Spinal cord (tissue), 10 donors: Measurements from ENCODE around the gene RPL13A. TPM values are rescaled to one million over a fixed set of nuclear protein-coding genes. Genes with fewer than 3 reads are reported as not detected.

Source experiments
- DNase-seq, 6 donors: peaks; one replicate each; pipeline versions ENCODE4 v3.0.0 to v3.0.0-alpha.2; 2013 to 2015; ENCODE audit warnings: low spot score in 6 of 6, low read depth in 4 of 6
- H3K27ac ChIP-seq: one replicate; pipeline ENCODE4 v1.5.1; 2013; ENCODE audit warnings: low read depth, low read length, control low read depth
- H3K27me3 ChIP-seq: one replicate; pipeline ENCODE4 v1.6.1; 2013; ENCODE audit warnings: low read length; ENCODE audit not compliant: control insufficient read depth, insufficient read depth
- H3K36me3 ChIP-seq: one replicate; pipeline ENCODE4 v1.6.1; 2013; ENCODE audit warnings: low read length; ENCODE audit not compliant: control insufficient read depth, insufficient read depth
- H3K4me1 ChIP-seq: one replicate; pipeline ENCODE4 v1.6.1; 2013; ENCODE audit warnings: low read length; ENCODE audit not compliant: control insufficient read depth, insufficient read depth
- H3K4me3 ChIP-seq: one replicate; pipeline ENCODE4 v1.5.1; 2013; ENCODE audit warnings: low read depth, low read length, control low read depth
- H3K9me3 ChIP-seq: one replicate; pipeline ENCODE4 v1.6.1; 2013; ENCODE audit warnings: low read length; ENCODE audit not compliant: control insufficient read depth, insufficient read depth
- WGBS: methylation state at CpG from one replicate; pipeline ENCODE4 v1.1.5; 2013; ENCODE audit warnings: missing lambda C conversion rate; ENCODE audit not compliant: insufficient coverage; 5-methylcytosine and 5-hydroxymethylcytosine counted together
- polyA plus RNA-seq, 2 donors: library from polyadenylated mRNA; unstranded; fragments of 120-200 nt; gene quantifications; one replicate each; pipeline ENCODE4 v1.2.1, GENCODE V29; 2013; ENCODE audit not compliant: insufficient read length in 2 of 2
- total RNA-seq, 2 donors: library from RNA; depleted of rRNA in 1 of 2; stranded (reverse); fragments of 120-200 nt in 1 of 2; fragments of >200 nt in 1 of 2; gene quantifications; one replicate each; pipeline versions ENCODE4 v1.2.3 to v1.2.4, GENCODE V29; 2013 to 2014
- donor health status: healthy.

RPL13A gene
- total and polyA plus RNA-seq, 4 donors, result 1,320 to 2,994 (median 2,002) TPM

DNA sequence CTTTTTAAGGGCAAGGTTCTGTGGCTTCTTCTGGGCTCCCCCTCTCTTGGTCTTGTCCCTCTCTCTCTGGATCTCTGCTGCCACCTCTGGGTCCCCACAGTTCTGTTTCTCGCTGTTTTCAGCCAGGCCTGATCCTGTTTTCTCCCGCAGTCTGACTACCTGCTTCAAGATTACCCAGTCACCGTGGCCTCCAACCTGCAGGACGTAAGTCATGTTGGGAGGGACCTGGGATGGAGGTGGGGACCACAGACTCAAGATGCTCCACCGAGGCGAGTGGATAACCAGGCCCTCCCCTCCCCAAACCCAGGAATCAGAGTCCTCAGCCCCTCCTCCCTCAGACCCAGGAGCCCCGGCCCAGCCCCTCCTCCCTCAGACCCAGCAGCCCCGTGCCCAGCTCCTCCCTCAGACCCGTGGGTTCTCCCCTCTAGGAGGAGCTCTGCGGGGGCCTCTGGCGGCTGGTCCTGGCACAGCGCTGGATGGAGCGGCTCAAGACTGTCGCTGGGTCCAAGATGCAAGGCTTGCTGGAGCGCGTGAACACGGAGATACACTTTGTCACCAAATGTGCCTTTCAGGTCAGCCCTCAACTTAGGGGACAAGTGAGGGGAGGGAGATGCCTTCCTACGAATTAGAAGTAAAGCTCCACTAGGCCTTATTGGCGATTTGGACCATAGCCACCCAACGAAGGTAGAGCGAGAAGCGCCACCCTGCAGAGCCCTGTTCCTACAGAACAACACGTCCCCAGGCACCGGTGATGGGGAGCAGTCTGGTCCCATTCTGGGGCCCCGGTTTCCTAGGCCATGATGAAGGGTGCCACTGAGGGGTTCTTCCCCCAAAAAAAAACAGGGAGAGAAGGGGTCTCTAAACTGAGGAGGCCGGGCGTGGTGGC lies 11.2 kb upstream of the RPL13A start:
- Histone ChIP-seq H3K4me1 (peaks cover 27% of the 10 kb centered on the region), H3K4me3 (no peak overlapping the region), H3K27ac (no peak overlapping the region), H3K36me3 (peaks cover 3% of the 10 kb centered on the region), H3K27me3 (peaks cover 2% of the 10 kb centered on the region), H3K9me3 (no peaks in the 10 kb centered on the region)
- 36% methylated on average over 21 of the region's 27 CpGs for WGBS
- DNase-seq, result peak in 2 of 6 donors; percentile 71 to 72

DNA sequence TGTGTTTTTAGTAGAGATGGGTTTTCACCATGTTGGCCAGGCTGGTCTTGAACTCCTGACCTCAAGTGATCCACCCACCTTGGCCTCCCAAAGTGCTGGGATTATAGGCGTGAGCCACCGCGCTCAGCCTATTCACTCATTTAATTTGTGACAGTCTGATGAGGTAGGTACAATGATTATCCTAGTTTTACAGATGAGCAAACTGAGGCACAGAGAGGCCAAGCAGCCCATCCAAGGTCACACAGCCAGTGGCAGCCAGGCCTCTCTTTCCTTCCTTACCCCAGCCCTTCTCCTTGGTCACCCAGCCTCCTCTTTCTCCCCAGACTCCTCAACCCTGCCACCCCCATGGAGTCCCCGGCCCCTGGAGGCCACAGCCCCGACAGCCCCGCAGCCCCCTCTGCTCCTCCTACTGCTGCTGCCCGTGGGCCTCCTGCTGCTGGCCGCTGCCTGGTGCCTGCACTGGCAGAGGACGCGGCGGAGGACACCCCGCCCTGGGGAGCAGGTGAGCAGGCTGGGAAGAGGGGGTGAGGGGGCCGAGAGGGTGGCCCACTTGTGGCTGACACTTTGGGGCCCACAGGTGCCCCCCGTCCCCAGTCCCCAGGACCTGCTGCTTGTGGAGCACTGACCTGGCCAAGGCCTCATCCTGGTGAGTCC lies 7.3 kb upstream of the RPL13A start:
- 91% methylated on average over 11 of the region's 14 CpGs for WGBS
- H3K9me3 ChIP-seq, result no peaks in the 10 kb centered on the region

DNA sequence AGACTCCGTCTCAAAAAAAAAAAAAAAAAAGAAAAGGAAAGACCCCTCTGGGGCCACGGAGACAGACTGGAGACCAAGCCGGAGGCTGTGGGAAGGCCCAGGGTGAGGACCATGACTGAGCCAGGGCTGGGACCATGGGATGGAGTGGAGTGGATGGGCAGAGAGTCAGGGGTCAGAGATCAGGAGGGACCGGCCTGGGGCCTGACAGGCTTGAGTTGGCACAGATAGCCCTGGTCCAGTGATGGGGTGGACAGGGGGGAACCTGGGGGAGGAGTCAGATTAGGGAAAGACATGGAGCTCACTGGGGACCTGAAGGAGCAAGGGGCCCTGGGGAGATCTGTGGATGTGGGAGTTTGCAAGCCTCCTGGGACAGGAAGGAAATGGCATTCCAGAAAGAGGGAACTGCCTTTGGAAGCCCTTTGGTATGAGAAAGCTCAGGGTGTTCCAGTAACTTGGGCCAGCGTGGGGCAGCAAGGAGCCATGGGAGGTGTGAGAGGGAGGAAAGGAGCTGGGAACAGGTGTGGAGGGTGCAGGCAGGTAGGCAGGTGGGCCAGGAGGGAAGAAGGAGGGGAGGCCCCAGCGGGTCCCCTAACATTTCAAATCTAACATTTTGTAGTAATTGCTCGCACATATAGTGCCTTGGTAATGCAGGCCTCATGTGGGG lies 6.3 kb upstream of the RPL13A start:
- Histone ChIP-seq H3K4me3 (no peak overlapping the region), H3K9me3 (no peaks in the 10 kb centered on the region), H3K27ac (no peak overlapping the region), H3K4me1 (peaks cover 11% of the 10 kb centered on the region), H3K27me3 (no peaks in the 10 kb centered on the region), H3K36me3 (peaks cover 6% of the 10 kb centered on the region)
- WGBS, result 81% methylated on average over 5 of the region's 7 CpGs
- DNase-seq, result no peak

More for the DNA sequence above, 7.3 kb upstream of the RPL13A start:
- no peak for DNase-seq
- no peak overlapping the region for H3K4me3 ChIP-seq
- H3K36me3 ChIP-seq, result peaks cover 6% of the 10 kb centered on the region
- H3K27ac ChIP-seq, result no peak overlapping the region
- peaks cover 13% of the 10 kb centered on the region for H3K4me1 ChIP-seq
- no peaks in the 10 kb centered on the region for H3K27me3 ChIP-seq

DNA sequence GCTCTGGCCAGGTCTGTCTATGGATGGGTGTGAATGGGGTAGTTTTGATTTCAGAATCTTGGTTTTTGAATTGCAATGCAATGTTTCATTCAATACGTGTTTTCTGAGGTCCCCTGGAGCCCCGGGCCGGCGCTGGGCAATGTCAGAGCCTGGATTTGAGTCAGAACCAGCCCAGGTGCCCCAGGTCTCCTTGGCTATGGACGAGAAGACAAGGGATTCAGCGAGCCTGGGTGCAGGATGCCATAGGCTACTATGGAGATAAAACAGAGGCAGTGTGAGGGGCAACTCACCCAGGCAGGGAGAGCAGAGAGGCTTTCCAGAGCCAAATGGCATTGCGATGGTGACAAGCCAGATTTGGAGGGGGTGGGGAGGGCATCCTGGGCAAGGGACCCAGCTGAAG lies 1.2 kb upstream of the RPL13A start:
- 91% methylated on average over 7 of the region's 7 CpGs for WGBS
- H3K27ac ChIP-seq, result no peak overlapping the region
- no peaks in the 10 kb centered on the region for H3K27me3 ChIP-seq
- H3K4me1 ChIP-seq, result peaks cover 33% of the 10 kb centered on the region
- H3K36me3 ChIP-seq, result peaks cover 23% of the 10 kb centered on the region
- no peak overlapping the region for H3K4me3 ChIP-seq
- H3K9me3 ChIP-seq, result no peaks in the 10 kb centered on the region
- DNase-seq, result no peak

DNA sequence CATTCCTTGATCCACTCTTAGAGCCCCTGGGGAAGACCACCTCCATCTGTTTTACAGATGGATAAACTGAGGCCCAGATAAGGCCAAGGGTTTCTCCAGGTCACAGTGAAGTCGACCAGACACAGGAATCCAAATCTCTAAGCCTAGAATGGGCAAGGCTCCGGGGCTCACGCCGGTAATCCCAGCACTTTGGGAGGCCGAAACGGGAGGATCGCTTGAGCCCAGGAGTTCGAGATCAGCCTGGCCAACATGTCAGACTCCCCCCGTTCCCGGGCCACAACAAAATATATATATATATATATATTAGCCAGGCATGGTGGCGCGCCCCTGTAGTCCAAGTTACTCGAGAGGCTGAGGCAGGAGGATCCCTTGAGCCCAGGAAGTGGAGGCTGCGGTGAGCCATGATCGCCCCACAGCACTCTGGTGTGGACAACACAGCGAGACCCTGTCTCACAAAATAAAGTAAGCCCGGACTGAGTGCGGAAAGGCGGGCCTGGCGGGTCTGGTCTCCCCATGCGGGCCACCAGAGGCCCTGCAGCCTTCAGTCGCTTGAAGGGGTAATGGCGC lies 615 bp upstream of the RPL13A start:
- Histone ChIP-seq H3K27me3 (no peaks in the 10 kb centered on the region), H3K27ac (peak overlapping the region; percentile 89), H3K4me3 (peak overlapping the region; percentile 100), H3K4me1 (peaks cover 33% of the 10 kb centered on the region), H3K36me3 (peaks cover 26% of the 10 kb centered on the region), H3K9me3 (no peaks in the 10 kb centered on the region)
- 52% methylated on average over 16 of the region's 23 CpGs for WGBS
- DNase-seq, result no peak

DNA sequence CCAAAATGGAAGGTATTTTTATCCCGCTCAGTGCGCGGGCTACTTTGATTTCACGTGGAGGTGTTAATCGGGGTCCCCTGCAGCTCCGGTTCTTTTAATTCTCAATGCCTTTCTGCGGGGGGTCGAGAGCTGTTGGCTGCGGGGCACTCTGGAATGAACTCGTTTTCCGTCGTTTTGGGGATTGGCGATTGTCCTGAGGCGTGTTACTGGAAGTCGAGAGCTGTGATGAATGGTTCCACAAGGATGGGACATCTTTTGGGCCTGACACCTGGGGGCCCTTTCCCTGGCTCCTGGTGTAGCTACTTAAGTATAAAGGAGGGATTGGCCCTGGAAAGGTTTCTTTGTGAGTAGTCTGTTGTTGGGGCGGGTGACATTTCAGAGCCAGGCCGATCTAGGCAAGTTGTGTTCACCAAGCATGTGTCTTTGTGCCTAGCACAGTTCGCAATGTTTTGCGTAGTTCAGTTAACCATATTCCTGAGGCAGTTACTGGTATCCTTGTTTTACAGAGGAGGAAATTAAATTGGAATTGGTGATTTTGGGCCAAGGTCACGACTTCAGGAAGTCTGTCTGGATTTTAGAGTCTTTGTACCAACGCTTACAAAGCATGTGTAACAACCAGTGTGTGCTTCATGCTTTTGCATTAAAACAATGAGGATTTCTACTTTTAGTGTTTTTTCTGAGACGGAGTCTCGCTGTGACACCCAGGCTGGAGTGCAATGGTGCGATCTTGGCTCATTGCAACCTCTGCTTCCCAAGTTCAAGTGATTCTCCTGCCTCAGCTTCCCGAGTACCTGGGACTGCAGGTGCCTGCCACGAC lies 846 bp downstream of the RPL13A start:
- no peaks in the 10 kb centered on the region for H3K27me3 ChIP-seq
- no peaks in the 10 kb centered on the region for H3K9me3 ChIP-seq
- 1% methylated on average over 25 of the region's 26 CpGs for WGBS
- peaks cover 33% of the 10 kb centered on the region for H3K4me1 ChIP-seq
- H3K27ac ChIP-seq, result peak overlapping the region; percentile 92
- peak in 1 of 6 donors; percentile 26 for DNase-seq
- peaks cover 35% of the 10 kb centered on the region for H3K36me3 ChIP-seq
- H3K4me3 ChIP-seq, result peak overlapping the region; percentile 100

DNA sequence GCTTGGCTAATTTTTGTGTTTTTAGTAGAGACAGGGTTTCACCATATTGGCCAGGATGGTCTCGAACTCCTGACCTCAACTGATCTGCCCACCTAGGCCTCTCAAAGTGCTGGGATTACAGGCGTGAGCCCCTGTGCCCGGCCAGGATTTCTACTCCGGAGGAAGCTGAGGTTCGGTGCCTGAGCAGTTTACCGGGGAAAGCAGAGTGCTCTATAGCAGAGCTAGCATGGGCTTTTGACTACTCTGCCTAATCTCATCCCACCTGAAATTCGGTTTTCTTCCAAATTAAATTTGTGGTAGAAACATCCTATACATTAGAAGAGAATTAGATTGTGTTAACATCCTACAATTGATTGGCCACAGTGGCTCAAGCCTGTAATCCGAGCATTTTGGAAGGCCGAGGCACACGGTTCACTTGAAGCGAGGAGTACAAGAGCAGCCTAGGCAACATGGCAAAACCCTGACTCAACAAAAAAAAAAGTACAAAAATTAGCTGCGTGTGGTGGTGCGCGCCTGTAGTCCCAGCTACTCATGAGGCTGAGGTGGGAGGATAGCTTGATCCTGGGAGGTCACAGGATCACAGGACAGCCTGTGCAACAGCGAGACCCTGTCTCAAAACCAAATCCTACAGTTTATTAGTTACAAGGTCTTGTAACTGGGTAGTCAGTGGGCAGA lies 1.6 kb downstream of the RPL13A start:
- no peak for DNase-seq
- H3K4me1 ChIP-seq, result peaks cover 33% of the 10 kb centered on the region
- no peaks in the 10 kb centered on the region for H3K9me3 ChIP-seq
- no peak overlapping the region for H3K27ac ChIP-seq
- H3K4me3 ChIP-seq, result peak overlapping the region; percentile 100
- H3K27me3 ChIP-seq, result no peaks in the 10 kb centered on the region
- peaks cover 37% of the 10 kb centered on the region for H3K36me3 ChIP-seq
- 16% methylated on average over 5 of the region's 15 CpGs for WGBS

DNA sequence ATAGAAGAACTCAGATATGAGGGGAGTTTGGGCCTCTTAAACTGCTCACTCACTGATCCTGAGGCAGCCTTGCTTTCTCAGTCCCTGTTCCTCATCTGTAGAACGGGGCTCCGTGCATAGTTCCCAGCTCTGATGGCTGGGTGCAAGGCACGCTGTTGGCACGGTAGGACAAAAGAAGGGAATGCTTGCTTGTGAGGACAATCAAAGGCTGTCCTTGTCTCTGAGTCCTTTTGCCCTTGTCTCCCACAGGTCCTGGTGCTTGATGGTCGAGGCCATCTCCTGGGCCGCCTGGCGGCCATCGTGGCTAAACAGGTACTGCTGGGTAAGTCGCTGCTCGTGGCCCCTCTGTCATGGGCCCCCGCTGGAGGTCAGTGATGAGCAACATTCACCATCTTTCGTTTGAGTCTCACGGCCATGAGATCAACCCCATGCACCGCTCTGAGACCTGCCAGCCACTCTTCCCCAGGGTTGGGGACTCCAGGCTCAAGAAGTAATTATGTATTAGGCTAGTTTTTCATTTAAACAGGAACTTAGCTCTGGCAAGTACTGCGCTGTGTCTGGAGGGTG lies 2.3 kb downstream of the RPL13A start:
- no peaks in the 10 kb centered on the region for H3K9me3 ChIP-seq
- peaks cover 37% of the 10 kb centered on the region for H3K36me3 ChIP-seq
- DNase-seq, result no peak
- H3K4me1 ChIP-seq, result peaks cover 33% of the 10 kb centered on the region
- H3K27ac ChIP-seq, result no peak overlapping the region
- peak overlapping the region; percentile 100 for H3K4me3 ChIP-seq
- H3K27me3 ChIP-seq, result no peaks in the 10 kb centered on the region
- 83% methylated on average over 13 of the region's 15 CpGs for WGBS
